ENCODE measurements around the gene RRP8. TPM values are rescaled to one million over a fixed set of nuclear protein-coding genes. Genes with fewer than 3 reads are reported as not detected.

RRP8 gene
- total and polyA plus RNA-seq, 9 of the 15 experiments (the other 6 are each of a cell fraction or from before 2014, with no cell fraction given) = 5.7 to 47.3 (median 32.6) TPM

DNA sequence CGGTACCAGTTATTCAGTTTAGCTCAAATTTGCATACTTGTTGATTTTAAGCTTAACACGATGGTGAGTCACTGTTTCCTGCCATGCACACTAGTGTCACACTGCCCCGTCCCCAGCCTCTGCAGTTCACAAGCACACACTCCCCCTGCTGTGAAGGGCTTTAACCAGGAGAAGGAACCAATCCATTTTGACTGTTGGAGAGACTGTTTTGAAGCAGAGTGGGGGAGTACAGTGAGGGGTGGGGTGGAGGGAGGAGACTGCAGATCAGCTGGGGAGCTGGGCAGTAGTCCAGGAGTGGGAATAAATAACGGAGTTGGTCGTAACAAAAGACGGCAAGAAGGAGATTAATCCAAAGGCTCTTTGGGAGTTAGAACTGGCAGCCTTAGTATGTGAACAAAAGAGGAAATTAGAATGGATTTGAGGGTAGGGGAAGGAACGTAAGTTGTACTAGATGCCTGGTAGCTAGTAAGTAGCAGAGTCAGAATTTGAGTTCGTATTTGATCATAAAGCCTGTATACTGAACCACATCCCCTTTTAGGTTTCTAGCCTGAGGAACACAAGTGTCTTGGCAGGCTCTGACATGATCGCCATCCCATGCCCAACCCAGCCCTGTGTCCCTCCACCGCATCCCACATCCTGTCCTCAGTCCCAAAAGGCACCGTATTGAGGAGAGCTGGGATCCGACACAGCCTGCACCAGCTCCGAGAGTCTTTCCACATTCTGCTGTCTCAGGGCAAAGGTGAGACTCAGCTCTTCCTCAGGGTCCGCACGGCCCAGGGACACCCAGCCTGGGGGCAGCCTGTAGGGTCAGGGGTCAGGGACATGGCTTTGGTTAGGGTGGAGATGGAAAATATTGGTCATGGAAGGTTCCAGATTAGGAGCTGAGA, 14.9 kb upstream of the RRP8 start (continued):
- TF ChIP-seq DACH1 (IDR thresholded peaks at IDR 0.05; ENCODE audit: partially characterized antibody) = peak; percentile 99
- 0 out of 2 replicates have a peak, but pooled peaks have one; percentile 50 for TF ChIP-seq FOXK1 (CRISPR knock-in tag; IDR thresholded peaks at IDR 0.05; ENCODE audit: borderline replicate concordance)
- TF ChIP-seq DMBX1 (CRISPR knock-in tag; IDR thresholded peaks at IDR 0.05; ENCODE audit: borderline replicate concordance) = no peak
- TF ChIP-seq PHTF2 (CRISPR knock-in tag; IDR thresholded peaks at IDR 0.05) = no peak
- TF ChIP-seq, protein P1, sequence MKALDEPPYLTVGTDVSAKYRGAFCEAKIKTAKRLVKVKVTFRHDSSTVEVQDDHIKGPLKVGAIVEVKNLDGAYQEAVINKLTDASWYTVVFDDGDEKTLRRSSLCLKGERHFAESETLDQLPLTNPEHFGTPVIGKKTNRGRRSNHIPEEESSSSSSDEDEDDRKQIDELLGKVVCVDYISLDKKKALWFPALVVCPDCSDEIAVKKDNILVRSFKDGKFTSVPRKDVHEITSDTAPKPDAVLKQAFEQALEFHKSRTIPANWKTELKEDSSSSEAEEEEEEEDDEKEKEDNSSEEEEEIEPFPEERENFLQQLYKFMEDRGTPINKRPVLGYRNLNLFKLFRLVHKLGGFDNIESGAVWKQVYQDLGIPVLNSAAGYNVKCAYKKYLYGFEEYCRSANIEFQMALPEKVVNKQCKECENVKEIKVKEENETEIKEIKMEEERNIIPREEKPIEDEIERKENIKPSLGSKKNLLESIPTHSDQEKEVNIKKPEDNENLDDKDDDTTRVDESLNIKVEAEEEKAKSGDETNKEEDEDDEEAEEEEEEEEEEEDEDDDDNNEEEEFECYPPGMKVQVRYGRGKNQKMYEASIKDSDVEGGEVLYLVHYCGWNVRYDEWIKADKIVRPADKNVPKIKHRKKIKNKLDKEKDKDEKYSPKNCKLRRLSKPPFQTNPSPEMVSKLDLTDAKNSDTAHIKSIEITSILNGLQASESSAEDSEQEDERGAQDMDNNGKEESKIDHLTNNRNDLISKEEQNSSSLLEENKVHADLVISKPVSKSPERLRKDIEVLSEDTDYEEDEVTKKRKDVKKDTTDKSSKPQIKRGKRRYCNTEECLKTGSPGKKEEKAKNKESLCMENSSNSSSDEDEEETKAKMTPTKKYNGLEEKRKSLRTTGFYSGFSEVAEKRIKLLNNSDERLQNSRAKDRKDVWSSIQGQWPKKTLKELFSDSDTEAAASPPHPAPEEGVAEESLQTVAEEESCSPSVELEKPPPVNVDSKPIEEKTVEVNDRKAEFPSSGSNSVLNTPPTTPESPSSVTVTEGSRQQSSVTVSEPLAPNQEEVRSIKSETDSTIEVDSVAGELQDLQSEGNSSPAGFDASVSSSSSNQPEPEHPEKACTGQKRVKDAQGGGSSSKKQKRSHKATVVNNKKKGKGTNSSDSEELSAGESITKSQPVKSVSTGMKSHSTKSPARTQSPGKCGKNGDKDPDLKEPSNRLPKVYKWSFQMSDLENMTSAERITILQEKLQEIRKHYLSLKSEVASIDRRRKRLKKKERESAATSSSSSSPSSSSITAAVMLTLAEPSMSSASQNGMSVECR (CRISPR knock-in tag; IDR thresholded peaks at IDR 0.05) = peak; percentile 16; the same call in 1 of the 2 replicates
- TF ChIP-seq FOSL1 (tag; conservative IDR thresholded peaks at IDR 0.05) = peak; percentile 93

Data from K562 (cell line).